GM18526 (cell line): Measurements from ENCODE around the gene PSMD12.
A peak's percentile ranks its signal among the peaks of the same experiment; 100 is the strongest.

Source experiments
- POLR2A ChIP-seq: IDR thresholded peaks from 3 replicates; pipeline ENCODE4 v1.6.1; 2011; ENCODE audit not compliant: insufficient read length; ENCODE audit errors: extremely low read depth

The PSMD12 gene

DNA sequence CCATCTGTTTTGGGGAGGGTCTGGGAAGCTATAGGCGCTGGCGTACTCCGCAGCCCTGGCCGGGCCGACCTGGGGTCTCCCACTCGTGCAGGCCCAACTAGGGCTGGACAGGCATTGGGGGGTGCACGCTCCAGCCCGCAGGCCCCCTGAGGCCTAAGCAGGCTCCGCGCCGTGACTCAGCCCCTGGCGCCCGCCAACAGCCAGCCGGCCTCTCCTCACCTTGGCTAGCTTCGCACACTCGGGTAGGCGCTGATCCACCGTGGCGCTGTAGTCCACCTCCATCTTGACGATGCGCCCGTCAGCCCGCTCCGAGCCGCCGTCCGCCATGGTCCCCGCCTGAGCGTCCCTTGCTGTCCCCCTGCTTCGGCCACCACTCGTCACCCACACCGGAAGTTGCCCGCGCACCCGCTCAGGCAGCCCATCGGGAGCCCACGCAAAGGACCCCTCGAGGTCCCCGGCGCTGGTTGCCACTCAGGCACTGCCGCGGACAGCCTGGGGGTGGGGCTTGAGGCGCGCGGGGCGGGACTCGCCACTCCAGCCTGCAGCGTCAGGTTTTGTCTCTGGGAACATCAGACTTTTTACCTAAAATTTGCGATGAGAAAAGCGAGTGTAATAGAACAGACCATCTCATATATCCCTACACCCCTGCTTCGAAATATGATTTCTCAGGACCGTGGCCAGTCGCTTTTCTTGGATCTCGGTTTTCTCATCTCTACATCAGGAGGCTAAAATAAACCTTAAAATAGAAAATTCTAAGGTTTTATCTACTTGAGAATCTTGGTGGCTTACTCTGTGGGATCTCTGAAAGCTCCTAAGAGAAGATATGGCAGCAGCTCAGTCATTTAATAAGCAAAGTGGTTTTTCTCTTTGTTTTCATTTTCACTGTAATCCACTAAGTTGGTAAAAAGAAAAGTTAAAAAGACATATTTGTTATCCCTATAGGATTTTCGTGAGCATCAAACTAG is at the start of gene PSMD12:
TSS of gene PSMD12 (minus strand) at position 385 of the 965 bp plus-strand sequence. CDS start at position 327, 58 bp downstream.
- TF ChIP-seq POLR2A = peak; percentile 89

DNA sequence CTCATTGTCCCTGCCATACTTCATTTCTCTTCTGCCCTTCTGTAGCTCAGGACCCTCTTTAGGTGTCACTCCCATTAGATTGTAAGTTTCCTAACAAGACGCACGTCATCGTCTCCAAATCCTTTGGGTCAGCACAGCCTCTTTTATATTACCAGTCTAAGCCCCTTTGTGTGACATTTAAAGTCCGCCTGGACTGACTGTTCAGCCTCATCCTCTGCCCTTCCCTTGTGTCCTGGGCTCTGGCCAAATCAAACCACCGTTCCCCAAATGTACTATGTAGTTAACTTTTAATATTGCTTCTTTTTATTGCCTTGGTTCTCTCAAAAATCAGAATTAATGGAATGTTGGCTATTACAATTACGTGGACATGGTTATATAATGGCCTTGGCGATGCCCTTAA is 48.9 kb upstream of the PSMD12 start:
- TF ChIP-seq POLR2A = no peak

DNA sequence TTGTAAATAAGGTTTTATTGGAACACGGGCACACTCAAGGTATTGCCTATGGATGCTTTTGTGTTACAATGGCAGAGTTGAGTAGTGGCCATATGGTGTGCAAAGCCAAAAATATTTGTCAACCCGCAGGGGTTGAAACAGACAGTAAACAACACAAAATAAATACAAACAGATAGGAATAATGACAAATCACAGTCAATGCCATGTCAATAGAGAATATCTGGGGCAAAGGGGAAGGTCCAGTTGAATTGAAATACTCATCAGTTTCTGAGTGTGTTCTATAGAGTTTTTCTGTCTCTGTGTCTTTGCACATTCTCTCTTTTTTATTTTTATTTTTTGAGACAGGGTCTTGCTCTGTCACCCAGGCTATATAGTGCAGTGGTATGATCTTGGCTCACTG is 48.2 kb upstream of the PSMD12 start:
- no peak for TF ChIP-seq POLR2A

DNA sequence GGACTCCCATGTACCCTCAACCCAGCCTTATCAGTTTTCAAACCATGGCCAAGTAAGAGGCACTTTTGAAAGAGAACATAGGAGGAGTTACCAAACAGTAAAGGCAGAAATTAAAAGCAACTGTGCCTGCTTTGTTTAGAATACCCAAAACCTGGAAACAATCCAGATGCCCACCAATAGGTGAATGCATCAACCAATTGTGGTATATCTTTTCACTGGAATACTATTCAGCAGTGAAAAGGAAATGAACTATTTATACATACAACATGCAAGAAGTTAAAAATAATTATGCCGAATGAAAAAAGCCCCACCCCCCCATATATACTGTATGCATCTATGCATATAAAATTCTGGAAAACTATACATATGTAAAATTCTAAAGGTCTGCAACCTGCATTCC is 47.8 kb upstream of the PSMD12 start:
- TF ChIP-seq POLR2A = no peak

DNA sequence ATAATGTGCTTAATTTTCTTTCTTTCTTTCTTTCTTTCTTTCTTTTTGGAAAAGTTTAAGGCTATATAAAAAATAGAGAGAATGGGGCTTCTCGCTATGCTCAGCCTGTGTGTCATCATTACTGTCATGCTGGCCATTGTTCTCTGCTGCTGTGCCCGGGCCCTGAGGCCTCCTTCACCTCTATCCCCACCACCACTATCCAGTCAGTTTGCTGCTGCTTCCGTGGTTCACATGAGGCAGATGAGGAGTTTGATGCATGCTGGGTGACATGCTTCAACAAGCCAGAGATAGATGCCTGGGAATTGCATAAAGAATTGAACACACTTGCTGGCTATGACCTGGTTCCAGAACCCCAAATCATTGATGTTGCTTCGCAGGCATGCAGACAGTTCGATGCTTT is 47.0 kb upstream of the PSMD12 start:
- TF ChIP-seq POLR2A = no peak

DNA sequence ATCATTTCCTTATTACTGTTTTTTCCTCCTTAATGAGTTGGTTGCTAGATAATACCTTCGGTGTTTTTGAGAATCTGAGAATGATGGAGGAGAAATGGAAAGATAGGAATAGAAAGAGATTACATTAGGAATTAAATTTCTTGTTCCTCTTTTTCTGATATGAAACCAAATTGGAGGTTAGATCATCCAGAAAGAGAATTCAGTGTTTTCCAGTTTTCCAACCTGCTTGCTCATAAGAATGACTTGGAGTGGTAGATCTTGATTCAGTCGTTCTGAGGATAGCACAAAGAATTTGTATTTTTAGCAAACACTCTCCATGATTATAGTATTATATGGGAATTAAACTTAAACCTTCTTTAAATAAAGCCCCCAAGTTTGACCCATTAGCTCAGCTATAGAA is 46.6 kb upstream of the PSMD12 start:
- TF ChIP-seq POLR2A = no peak

DNA sequence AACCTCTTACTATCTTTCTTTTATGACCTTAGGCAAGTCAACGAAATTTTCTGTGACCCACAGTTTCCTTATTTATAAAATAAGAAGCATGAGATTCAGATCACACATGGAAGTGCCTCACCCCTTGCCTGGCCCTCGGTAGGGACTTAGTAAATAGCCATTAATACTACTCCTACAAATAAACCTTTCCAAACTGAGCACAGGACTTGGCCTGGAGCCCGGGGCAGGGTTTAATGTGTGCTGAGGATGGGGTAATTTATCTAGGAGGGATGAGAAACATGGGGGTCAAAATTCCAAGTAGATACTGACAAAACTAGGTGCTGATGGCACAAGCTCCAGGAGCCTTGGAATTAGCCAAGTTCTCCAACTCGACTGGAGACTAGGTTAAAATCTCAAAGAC is 45.7 kb upstream of the PSMD12 start:
- no peak for TF ChIP-seq POLR2A

DNA sequence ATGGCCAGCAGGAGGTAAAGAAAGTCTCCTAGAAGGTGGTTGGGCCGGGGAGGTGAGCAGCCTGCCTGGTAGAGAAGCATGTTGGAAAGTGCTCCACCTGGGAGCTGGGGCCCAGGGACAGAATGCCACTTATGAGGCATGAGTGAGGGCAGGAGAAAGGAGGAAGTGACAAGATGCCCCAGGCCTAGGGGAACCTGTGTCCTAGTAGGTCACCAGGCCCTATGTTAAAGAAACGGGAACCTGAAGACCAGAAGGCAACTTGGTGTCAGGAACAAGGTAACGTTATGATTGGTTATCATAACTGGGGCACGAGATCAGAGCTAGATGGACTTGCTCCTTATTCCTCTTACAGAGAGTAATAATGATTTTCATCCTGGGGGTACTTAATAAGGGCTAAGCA is 45.0 kb upstream of the PSMD12 start:
- TF ChIP-seq POLR2A = no peak

DNA sequence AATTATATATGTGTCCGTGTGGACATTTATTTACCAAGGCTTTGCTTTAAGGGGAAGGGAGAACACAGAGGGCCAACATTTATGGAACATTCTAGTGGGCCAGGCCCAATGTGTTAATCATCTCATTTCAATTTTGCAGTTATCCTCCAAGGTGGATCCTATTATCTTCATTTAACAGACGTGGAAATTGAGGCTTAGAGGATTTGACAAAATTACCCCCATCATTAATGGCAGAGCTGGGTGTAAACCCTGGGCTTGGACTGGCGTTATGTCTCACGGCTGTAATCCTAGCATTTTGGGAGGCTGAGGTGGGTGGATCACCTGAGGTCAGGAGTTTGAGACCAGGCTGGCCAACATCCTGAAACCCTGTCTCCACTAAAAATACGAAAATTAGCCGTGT is 37.1 kb upstream of the PSMD12 start:
- no peak for TF ChIP-seq POLR2A

DNA sequence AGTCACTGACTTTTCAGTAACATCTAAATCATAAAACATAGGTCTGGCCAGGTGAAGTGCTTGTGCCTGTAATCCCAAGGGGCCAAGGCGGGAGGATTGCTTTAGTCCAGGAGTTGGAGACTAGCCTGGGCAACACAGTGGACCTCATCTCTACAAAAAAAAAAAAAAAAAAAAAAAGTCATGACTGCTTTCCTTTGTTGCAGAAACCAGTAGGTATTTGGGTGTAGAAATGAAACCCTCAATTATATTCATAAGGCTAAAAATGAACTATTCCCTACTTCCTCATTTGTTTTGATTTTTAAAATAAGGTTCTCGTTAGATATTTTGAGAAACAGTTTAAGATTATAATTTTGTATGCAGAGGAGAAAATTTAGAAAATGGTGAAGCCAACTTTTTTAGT is 36.7 kb upstream of the PSMD12 start:
- no peak for TF ChIP-seq POLR2A

DNA sequence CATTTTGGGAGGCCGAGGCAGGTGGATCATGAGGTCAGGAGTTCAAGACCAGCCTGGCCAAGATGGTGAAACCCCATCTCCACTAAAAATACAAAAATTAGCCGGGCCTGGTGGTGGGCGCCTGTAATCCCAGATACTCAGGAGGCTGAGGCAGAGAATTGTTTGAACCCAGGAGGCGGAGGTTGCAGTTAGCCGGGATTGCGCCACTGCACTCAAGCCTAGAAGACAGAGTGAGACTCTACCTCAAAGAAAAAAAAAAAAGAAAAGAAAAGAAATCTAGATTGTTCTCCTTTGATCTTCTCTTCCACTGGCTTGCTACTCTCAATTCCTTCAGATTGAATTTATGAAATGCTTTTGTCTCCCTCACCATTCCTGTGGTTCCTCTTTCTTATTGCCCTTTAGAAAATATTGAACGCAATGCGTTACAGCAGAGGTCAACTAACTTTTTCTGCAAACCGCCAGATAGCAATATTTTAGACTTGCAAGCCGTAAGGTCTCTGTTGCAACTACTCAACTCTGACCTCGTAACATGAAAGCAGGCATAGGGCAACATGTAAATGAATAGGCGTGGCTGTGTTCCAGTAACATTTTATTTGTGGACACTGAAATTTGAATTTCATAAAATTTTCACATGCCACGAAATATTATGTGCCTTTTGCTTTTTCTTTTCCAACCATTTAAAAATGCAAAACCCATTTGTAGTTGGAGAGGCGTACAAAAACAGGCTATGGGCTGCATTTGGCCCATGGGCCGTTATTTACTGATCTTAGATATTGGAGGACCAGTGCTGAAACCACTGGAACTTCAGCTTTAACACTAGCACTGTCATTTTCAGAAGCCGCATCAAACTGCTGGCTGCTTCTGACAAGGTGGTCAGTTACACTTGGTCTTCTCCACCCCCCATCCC is 35.5 kb upstream of the PSMD12 start:
- no peak for TF ChIP-seq POLR2A

DNA sequence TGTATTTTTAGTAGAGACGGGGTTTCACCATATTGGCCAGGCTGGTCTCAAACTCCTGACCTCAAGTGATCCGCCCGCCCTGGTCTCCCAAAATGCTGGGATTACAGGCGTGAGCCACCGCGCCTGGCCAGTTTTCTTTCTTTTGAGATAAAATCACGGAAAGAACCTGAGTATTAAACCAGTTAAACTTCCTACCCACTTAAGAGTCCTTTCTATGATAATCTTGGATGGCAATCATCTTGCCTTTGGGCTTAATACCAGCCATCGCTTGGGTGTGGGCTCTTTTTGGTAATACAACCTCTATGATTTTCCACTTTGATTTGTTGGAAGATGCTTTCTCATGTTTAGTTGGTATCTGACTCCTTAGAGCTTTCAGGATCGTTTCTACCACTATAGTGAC is 34.7 kb upstream of the PSMD12 start:
- no peak for TF ChIP-seq POLR2A

DNA sequence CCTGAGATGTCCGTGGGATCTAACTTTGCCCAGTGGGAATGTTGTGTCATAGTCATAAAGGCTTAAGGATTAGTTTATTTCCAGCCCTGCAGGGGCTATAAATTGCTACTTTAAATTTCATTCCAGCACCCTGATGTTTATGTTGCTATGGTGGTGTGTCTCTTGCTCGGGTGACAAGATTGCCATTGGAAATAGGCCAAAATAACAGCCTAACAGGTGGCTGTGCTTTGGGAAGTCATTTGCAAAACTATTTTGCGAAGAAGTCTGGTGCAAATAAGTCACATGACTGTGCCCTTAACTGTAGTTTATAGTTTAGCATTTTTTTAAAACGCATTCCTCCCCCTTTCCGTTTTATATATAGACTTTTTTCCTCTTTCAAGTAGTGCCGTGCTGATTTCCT is 33.8 kb upstream of the PSMD12 start:
- TF ChIP-seq POLR2A = no peak

DNA sequence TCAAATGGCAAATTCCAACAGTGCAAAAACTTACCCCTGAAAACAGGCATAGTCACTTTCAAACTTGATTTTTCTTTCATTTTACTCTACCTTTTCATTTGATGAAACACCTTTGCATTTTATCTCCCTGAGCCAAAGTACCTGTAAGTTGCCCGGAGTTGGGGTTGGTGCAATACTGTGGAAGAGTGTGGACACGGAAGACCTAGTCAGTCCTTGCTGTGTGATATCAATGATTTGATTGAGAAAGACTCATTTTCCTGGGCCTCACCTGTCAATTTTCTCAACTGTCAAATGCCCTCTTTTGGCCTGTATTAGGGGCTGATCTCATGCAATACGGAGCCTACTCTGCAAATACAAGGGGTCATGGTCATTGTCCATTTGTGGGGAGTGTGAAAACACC is 33.3 kb upstream of the PSMD12 start:
- TF ChIP-seq POLR2A = no peak

DNA sequence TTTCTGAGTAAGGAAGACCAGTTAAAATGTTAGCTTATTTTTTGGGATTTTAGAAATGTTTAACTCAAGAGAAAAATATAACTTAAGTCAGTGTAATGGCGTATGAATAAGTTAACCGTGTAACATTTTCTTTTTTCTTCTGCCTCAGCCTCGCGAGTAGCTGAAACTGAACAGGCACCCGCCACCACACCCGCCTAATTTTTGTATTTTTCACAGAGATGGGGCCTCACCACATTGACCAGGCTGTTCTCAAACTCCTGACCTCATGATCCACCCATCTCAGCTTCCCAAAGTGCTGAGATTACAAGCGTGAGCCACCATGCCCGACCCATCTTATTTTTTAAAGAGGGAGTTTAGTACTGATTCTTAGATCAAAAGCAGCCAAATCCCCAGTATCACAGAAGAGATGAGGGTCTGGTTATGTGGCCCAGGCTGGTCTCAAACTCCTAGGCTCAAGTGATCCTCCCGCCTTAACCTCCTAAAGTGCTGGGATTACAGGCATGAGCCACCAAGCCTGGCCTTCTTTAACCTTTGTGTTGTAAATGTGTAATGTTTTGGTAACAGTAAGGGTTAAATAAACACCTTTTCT is 27.5 kb upstream of the PSMD12 start:
- TF ChIP-seq POLR2A = no peak
